HG03159 (cell line): ENCODE results near the gene COA5.
"Not testable (repeated sequence)": the region's sequence is repeated elsewhere in the genome, so short reads cannot be mapped to it uniquely, and the experiment has no call there.

Source experiments
- ATAC-seq: cut with Tn5 transposase; IDR thresholded peaks from one replicate; pipeline ENCODE4 v1.9.1; 2021; ENCODE audit warnings: mild to moderate bottlenecking, moderate library complexity; ENCODE audit not compliant: unreplicated experiment

The COA5 gene

GRCh38 chr2:98607104-98607503, 1.2 kb downstream of the COA5 start:
- ATAC-seq: no peak

GRCh38 chr2:98606431-98606830, 1.9 kb downstream of the COA5 start:
- no peak for ATAC-seq

- no peak for ATAC-seq
Measured at GRCh38 chr2:98605076-98605475, 3.2 kb downstream of the COA5 start.

- no peak for ATAC-seq
Measured at GRCh38 chr2:98604547-98604946, 3.8 kb downstream of the COA5 start.

GRCh38 chr2:98601532-98602132, 6.7 kb downstream of the COA5 start:
- peak; percentile 74 for ATAC-seq

- no peak for ATAC-seq
Measured at GRCh38 chr2:98598781-98599428, 9.4 kb downstream of the COA5 start.

- ATAC-seq: not testable (repeated sequence)
Measured at GRCh38 chr2:98594665-98595064, 13.6 kb downstream of the COA5 start.

GRCh38 chr2:98592565-98592964, 15.7 kb downstream of the COA5 start:
- no peak for ATAC-seq

GRCh38 chr2:98589489-98589888, 18.8 kb downstream of the COA5 start:
- no peak for ATAC-seq

- ATAC-seq: no peak
Measured at GRCh38 chr2:98588880-98589431, 19.4 kb downstream of the COA5 start.

GRCh38 chr2:98586551-98587140, 21.7 kb downstream of the COA5 start:
- ATAC-seq: no peak

GRCh38 chr2:98585386-98585785, 22.9 kb downstream of the COA5 start:
- no peak for ATAC-seq

- ATAC-seq: no peak
Measured at GRCh38 chr2:98583816-98584618, 24.3 kb downstream of the COA5 start.

GRCh38 chr2:98583276-98583675, 25.0 kb downstream of the COA5 start:
- no peak for ATAC-seq

GRCh38 chr2:98582523-98582922, 25.8 kb downstream of the COA5 start:
- ATAC-seq: no peak

- ATAC-seq: no peak
Measured at GRCh38 chr2:98580656-98581284, 27.5 kb downstream of the COA5 start.

GRCh38 chr2:98579926-98580325, 28.4 kb downstream of the COA5 start:
- ATAC-seq: no peak

- ATAC-seq: no peak
Measured at GRCh38 chr2:98578231-98578630, 30.1 kb downstream of the COA5 start.

GRCh38 chr2:98577313-98577712, 31.0 kb downstream of the COA5 start:
- no peak for ATAC-seq

- no peak for ATAC-seq
Measured at GRCh38 chr2:98576666-98577312, 31.5 kb downstream of the COA5 start.
